GM12892 (cell line): ENCODE results near the gene VAV2.

Experiments
- POLR2A ChIP-seq: IDR thresholded peaks from 2 replicates; pipeline ENCODE4 v1.6.1; 2011; ENCODE audit warnings: low read depth, low read length, control low read depth
- POLR2AphosphoS5 ChIP-seq: IDR thresholded peaks from 2 replicates; pipeline ENCODE4 v1.6.1; 2011; ENCODE audit warnings: low read depth, low read length, control low read depth

GRCh38 chr9:133735931-133736330, 256.2 kb downstream of the VAV2 start:
- TF ChIP-seq POLR2A: no peak
- no peak for TF ChIP-seq POLR2AphosphoS5
